Measurements from ENCODE around the gene KANK4.

KANK4 gene

GRCh38 chr1:62304515-62304914 is 14.7 kb downstream of the KANK4 start:
- DNase-seq: no peak

- DNase-seq: no peak
Observed at GRCh38 chr1:62301726-62302390, 17.4 kb downstream of the KANK4 start.

GRCh38 chr1:62299426-62300200 is 19.6 kb downstream of the KANK4 start:
- DNase-seq: no peak

DNA sequence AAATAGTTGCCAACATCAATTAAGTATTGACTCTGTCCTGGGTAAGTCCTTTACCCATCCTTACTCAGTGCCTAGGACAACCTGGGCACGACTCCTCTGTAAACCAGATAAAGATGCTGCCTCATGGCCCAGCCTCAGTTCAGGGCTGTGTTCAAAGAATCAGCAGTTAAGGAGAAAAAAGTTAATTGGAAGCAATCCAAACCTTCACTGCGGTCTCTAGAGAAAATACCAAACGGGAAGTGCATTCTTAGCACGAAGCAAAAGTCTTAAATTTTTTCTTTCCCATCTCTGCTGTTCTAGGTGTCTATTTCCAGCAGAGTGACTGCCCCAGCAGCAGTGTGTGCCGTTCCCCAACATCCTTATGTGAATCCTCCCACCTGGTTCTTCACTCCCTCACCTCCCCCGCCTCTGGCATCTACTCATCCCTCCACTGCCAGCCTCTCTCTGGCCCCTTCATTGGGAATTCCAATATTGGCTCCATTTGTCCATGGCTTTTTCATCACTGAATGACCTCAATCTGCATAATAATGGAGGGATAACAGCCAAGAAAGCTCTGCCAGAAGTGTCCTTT is 23.2 kb downstream of the KANK4 start:
- DNase-seq: peak; percentile 71

- no peak for DNase-seq
Observed at GRCh38 chr1:62294261-62294660, 25.0 kb downstream of the KANK4 start.

DNA sequence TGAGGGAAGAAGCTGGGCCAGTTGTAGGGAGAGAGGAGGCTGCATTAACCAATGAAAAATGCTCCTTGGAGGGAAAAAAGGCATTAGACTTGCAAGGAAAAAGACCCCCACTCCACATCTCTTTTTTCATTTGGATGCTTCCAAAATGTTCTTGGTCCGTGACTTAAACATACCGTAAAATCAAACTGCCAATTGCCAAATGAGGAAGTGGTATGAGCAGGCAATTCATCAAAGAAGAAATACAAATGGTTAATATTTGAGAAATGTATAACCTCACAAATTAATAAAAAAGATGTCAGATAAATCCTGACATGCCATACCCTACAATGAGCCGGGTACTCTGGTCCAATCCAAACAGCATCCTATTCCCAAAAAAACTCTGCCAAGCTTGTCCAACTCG is 30.6 kb downstream of the KANK4 start:
- DNase-seq: no peak

DNA sequence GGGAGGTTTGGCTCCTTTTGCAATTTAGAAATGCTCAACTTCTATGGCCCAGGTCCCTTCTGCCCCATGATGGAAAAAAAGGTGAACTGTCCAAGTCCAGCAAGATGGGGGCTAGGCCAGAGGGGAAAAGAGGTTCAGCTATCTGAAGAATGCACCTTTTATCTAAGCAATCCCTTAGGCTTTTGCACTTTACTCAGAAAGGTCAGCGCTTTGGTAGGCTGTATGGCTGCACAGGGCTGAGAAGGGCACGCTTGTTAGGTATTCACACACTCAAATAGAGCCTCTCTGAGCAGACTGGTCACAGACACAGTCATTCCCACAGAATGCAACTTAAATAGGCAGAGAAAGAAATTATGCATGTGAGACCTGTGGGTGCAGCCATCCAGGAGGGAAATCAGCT is 31.0 kb downstream of the KANK4 start:
- no peak for DNase-seq

- peak; percentile 91 for DNase-seq
Observed at GRCh38 chr1:62286786-62287224, 32.4 kb downstream of the KANK4 start.

- DNase-seq: no peak
Observed at GRCh38 chr1:62285984-62286785, 33.0 kb downstream of the KANK4 start.

GRCh38 chr1:62285440-62285839 is 33.8 kb downstream of the KANK4 start:
- DNase-seq: peak; percentile 31

DNA sequence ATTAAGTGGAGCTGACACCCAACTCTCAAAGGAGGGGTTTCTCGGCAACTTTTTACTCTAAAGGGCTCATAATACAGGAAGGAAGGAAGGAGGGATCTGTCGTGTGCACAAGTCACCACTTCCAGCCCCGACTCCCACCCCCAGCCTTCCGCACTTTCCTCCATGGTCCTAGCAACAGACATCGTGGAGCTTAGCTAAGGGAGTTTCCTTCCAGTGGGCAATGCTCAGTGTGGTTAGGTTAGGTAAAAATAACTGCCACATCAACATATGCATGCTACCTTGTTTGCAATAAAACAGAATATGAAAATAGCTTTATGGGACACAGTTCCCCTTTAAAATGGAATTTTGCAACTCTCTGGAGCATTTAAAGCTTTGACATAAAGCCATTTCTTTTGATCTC is 35.2 kb downstream of the KANK4 start:
- no peak for DNase-seq

GRCh38 chr1:62282909-62283755 is 36.1 kb downstream of the KANK4 start:
- DNase-seq: peak; percentile 31

- DNase-seq: no peak
Observed at GRCh38 chr1:62281922-62282555, 37.2 kb downstream of the KANK4 start.

DNA sequence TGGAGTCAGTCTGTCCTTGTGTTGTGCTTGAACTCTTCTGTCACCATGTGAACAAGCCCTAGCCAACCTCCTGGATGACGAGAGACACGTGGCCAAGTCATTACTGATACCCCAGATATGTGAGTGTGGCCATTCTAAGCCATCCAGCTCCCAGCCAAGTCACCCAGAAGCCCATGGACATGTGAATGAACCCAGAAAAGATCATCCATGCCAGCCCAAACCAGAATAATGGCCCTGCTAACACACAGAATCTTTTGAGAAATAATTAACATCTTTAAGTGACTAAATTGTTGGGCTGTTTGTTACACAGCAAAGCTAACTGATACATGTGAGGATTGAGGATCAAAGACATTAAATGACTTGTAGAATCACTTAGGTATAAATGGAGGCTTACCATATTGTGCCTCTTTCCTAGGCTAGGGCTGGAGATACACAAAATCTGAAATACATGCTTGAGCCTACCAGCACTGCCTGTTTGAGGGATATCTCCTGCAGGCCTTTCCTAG is 38.2 kb downstream of the KANK4 start:
- no peak for DNase-seq

DNA sequence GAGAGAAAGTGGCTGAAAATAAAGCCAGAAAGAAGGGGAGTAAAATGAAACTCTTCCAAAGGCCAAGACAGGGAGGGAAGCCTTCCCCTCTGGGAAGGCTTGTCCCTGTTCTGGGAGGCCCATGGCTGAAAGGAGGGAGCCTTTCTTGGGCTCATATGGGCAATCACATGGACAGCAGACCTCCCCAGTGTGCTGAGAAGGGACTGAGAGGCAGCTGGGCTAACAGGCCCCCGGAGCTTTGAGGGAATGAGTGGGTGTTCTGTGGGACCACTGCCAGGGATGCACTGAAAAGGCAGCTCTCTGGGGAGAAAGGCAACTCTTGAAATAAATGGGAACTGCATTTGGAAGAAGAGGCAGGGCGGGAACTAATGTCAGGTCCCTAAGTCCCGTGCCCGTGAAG is 39.1 kb downstream of the KANK4 start:
- DNase-seq: no peak

DNA sequence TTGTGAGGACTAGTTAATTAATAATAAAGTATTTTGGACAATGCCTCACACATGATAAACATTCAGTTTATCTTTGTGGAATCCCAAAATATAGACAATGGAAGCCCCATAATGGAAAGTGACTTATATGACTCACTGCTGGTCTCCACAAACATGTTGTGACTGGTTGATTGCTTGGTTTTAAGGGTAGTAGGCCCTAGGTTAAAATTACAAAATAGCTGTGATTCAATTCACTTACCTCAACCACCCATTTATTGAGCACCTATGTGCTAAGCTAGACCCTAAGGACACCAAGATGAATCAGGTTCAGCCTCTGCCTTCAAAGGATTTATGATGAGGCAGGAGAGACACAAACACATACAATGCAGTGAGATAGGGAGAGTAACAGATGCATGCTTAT is 42.4 kb downstream of the KANK4 start:
- DNase-seq: no peak

GRCh38 chr1:62274496-62275485 is 44.4 kb downstream of the KANK4 start:
- DNase-seq: peak; percentile 48

DNA sequence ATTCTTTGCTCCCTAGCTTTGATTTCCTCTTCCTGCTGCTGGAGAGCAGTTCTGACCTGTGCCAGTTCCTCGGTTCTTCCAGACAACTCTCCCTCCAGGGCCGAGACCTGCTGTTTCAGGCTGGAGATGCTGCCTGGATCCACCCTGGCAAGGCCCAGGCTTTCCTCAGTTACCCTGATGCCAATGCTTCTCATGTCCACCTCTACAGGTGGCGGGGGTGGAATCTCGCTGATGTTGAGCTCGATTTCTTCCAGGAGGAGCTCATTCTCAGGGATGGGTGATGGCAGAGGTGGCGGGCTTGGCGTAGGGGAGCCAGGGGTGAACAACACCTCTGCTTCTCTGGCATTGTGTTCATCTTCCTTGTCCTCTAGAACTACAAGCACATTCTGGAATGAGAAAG is 45.3 kb downstream of the KANK4 start:
- DNase-seq: no peak

- DNase-seq: peak; percentile 26
Observed at GRCh38 chr1:62271948-62272728, 47.1 kb downstream of the KANK4 start.
